GM04504 (cell line): Measurements from ENCODE around the gene PCBP3.
"Not testable (repeated sequence)": the region's sequence is repeated elsewhere in the genome, so short reads cannot be mapped to it uniquely, and the experiment has no call there.

Experiments
- DNase-seq: peaks from one replicate; pipeline ENCODE4 v3.0.0-alpha.2; 2012; ENCODE audit warnings: low read depth

Gene PCBP3

GRCh38 chr21:45643021-45643980 lies at the start of gene PCBP3:
PCBP3 (plus strand) TSS chr21:45643725; CDS start chr21:45850086, 206,361 bp downstream.
- peak; percentile 91 for DNase-seq

- DNase-seq: no peak
Observed at GRCh38 chr21:45594721-45595489, 48.6 kb upstream of the PCBP3 start.

GRCh38 chr21:45595574-45596295 lies 47.8 kb upstream of the PCBP3 start:
- no peak for DNase-seq

GRCh38 chr21:45596704-45597318 lies 46.7 kb upstream of the PCBP3 start:
- no peak for DNase-seq

- no peak for DNase-seq
Observed at GRCh38 chr21:45598109-45598508, 45.4 kb upstream of the PCBP3 start.

GRCh38 chr21:45598666-45599065 lies 44.9 kb upstream of the PCBP3 start:
- no peak for DNase-seq

GRCh38 chr21:45599146-45599581 lies 44.4 kb upstream of the PCBP3 start:
- DNase-seq: no peak

- DNase-seq: no peak
Observed at GRCh38 chr21:45600248-45600647, 43.3 kb upstream of the PCBP3 start.

- no peak for DNase-seq
Observed at GRCh38 chr21:45601551-45601950, 42.0 kb upstream of the PCBP3 start.

- DNase-seq: no peak
Observed at GRCh38 chr21:45602106-45602505, 41.4 kb upstream of the PCBP3 start.

GRCh38 chr21:45603481-45603880 lies 40.0 kb upstream of the PCBP3 start:
- no peak for DNase-seq

- not testable (repeated sequence) for DNase-seq
Observed at GRCh38 chr21:45604681-45605080, 38.8 kb upstream of the PCBP3 start.

GRCh38 chr21:45607021-45607908 lies 36.3 kb upstream of the PCBP3 start:
- no peak for DNase-seq

GRCh38 chr21:45607909-45608295 lies 35.6 kb upstream of the PCBP3 start:
- DNase-seq: no peak

GRCh38 chr21:45608747-45609470 lies 34.6 kb upstream of the PCBP3 start:
- not testable (repeated sequence) for DNase-seq

- DNase-seq: not testable (repeated sequence)
Observed at GRCh38 chr21:45609616-45610015, 33.9 kb upstream of the PCBP3 start.

- DNase-seq: no peak
Observed at GRCh38 chr21:45611296-45611695, 32.2 kb upstream of the PCBP3 start.

- peak; percentile 49 for DNase-seq
Observed at GRCh38 chr21:45611939-45612664, 31.4 kb upstream of the PCBP3 start.

GRCh38 chr21:45612665-45613019 lies 30.9 kb upstream of the PCBP3 start:
- not testable (repeated sequence) for DNase-seq
